NCI-H2081 treated with DMSO at 0.1 percent for 48 hours (cell line): Measurements from ENCODE around the gene MAP3K20.

Experiments
- DNase-seq: peaks from one replicate; lab custom pipeline; 2025; lab: John Stamatoyannopoulos, UW

Gene MAP3K20

GRCh38 chr2:173051463-173052215 is 24.0 kb upstream of the MAP3K20 start:
- no peak for DNase-seq

- no peak for DNase-seq
Observed at GRCh38 chr2:173053043-173053699, 22.5 kb upstream of the MAP3K20 start.

GRCh38 chr2:173054466-173054865 is 21.2 kb upstream of the MAP3K20 start:
- DNase-seq: no peak

GRCh38 chr2:173056705-173057364 is 18.8 kb upstream of the MAP3K20 start:
- DNase-seq: no peak

- no peak for DNase-seq
Observed at GRCh38 chr2:173058097-173058496, 17.5 kb upstream of the MAP3K20 start.

GRCh38 chr2:173058673-173059072 is 17.0 kb upstream of the MAP3K20 start:
- DNase-seq: no peak

GRCh38 chr2:173059292-173059691 is 16.4 kb upstream of the MAP3K20 start:
- no peak for DNase-seq

GRCh38 chr2:173059971-173060461 is 15.6 kb upstream of the MAP3K20 start:
- no peak for DNase-seq

- DNase-seq: no peak
Observed at GRCh38 chr2:173062801-173063200, 12.8 kb upstream of the MAP3K20 start.

- DNase-seq: no peak
Observed at GRCh38 chr2:173064151-173064805, 11.4 kb upstream of the MAP3K20 start.

- DNase-seq: no peak
Observed at GRCh38 chr2:173066887-173067676, 8.6 kb upstream of the MAP3K20 start.

GRCh38 chr2:173075056-173075780 is 428 bp upstream of the MAP3K20 start:
- DNase-seq: no peak

- no peak for DNase-seq
Observed at GRCh38 chr2:173076581-173077345, 1.1 kb downstream of the MAP3K20 start.

GRCh38 chr2:173077506-173078177 is 2.0 kb downstream of the MAP3K20 start:
- no peak for DNase-seq

GRCh38 chr2:173079141-173079540 is 3.5 kb downstream of the MAP3K20 start:
- no peak for DNase-seq

GRCh38 chr2:173079973-173080860 is 4.6 kb downstream of the MAP3K20 start:
- DNase-seq: no peak

GRCh38 chr2:173086518-173087213 is 11.0 kb downstream of the MAP3K20 start:
- DNase-seq: no peak

- no peak for DNase-seq
Observed at GRCh38 chr2:173087214-173087581, 11.6 kb downstream of the MAP3K20 start.
